GM12891 (cell line): Measurements from ENCODE around the gene QRICH1.

Experiments used
- POLR2A ChIP-seq: IDR thresholded peaks from 2 replicates; pipeline ENCODE4 v1.6.1; 2011; ENCODE audit warnings: low read depth, low read length, control low read depth
- POLR2AphosphoS5 ChIP-seq: IDR thresholded peaks from 2 replicates; pipeline ENCODE4 v1.6.1; 2011; ENCODE audit warnings: low read depth, low read length, control low read depth
- TAF1 ChIP-seq: IDR thresholded peaks from 2 replicates; pipeline ENCODE4 v1.6.1; 2011; ENCODE audit warnings: low read depth, low read length, control low read depth

DNA sequence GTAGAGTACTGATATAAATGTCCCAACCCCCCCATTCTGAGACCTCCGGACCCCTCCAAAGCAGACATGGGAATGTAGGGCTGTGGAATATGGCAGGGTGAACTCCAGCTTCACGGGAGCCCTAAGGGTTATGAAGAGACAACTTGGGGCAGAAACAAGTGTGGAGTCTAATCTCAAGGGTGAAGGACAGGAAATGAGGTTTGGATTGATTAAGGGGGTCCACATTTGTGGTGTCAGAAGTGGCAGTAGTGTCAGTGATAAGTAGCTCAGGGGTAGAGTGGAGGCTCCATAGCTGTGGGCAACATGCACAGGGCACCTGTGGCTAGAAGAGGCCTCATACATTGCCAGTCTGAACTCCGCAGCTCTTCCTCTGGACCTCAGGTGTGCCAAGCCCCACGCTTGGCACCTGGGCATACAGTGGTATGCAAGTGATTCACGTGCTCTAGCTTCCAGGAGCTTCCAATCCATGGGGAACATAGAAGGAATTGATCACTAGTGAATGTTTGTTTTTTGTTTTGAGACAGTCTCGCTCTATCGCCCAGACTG, 108.0 kb downstream of the QRICH1 start:
- TF ChIP-seq POLR2AphosphoS5 (no peak), POLR2A (no peak), TAF1 (no peak)
